Liver (tissue), 9 donors: ENCODE data around the gene NFIB. TPM values are rescaled to one million over a fixed set of nuclear protein-coding genes. Genes with fewer than 3 reads are reported as not detected.
A peak's percentile ranks its signal among the peaks of the same experiment; 100 is the strongest.

Experiments used
- DNase-seq: peaks from one replicate; pipeline ENCODE4 v3.0.0-alpha.2; 2017; ENCODE audit warnings: low spot score
- H3K27ac ChIP-seq, 2 donors: one replicate each; pipeline ENCODE4 v1.7.0; 2013; ENCODE audit warnings: inconsistent platforms in 2 of 2, low read length in 2 of 2, control low read depth in 1 of 2, low read depth in 1 of 2, mild to moderate bottlenecking in 1 of 2
- H3K27me3 ChIP-seq, 4 donors: one replicate each; pipeline versions ENCODE4 v1.6.1 to v1.7.0; 2013; ENCODE audit warnings: low read length in 3 of 4, inconsistent platforms in 1 of 4, mild to moderate bottlenecking in 1 of 4, moderate library complexity in 1 of 4; ENCODE audit not compliant: control insufficient read depth in 4 of 4, insufficient read depth in 4 of 4
- H3K36me3 ChIP-seq, 4 donors: one replicate each; pipeline versions ENCODE4 v1.6.1 to v1.7.0; 2013; ENCODE audit warnings: low read length in 3 of 4, mild to moderate bottlenecking in 3 of 4, low read depth in 1 of 4, moderate library complexity in 1 of 4; ENCODE audit not compliant: control insufficient read depth in 4 of 4, insufficient read depth in 3 of 4
- H3K4me1 ChIP-seq, 4 donors: one replicate each; pipeline versions ENCODE4 v1.6.1 to v1.7.0; 2013; ENCODE audit warnings: low read length in 3 of 4, mild to moderate bottlenecking in 3 of 4, moderate library complexity in 1 of 4; ENCODE audit not compliant: control insufficient read depth in 4 of 4, insufficient read depth in 4 of 4
- H3K4me3 ChIP-seq, 3 donors: one replicate each; pipeline versions ENCODE4 v1.6.1 to v1.7.0; 2013; ENCODE audit warnings: low read length in 3 of 3, control low read depth in 1 of 3, low read depth in 1 of 3, mild to moderate bottlenecking in 1 of 3
- H3K9ac ChIP-seq, 2 donors: one replicate each; pipeline ENCODE4 v1.7.0; 2013; ENCODE audit warnings: low read length in 2 of 2, mild to moderate bottlenecking in 2 of 2, moderate library complexity in 2 of 2, control low read depth in 1 of 2, low read depth in 1 of 2
- H3K9me3 ChIP-seq, 4 donors: one replicate each; pipeline versions ENCODE4 v1.6.1 to v1.7.0; 2013; ENCODE audit warnings: low read length in 3 of 4; ENCODE audit not compliant: control insufficient read depth in 4 of 4
- ATF3 ChIP-seq: IDR thresholded peaks from 2 replicates; pipeline ENCODE4 v1.6.1; 2016; ENCODE audit warnings: antibody characterized with exemption
- CTCF ChIP-seq: fragments of 150-350 bp; IDR thresholded peaks from 2 replicates; pipeline ENCODE4 v1.5.1; 2017; ENCODE audit warnings: improper control_type of control experiment, low read depth, low read length; ENCODE audit not compliant: missing input control
- EGR1 ChIP-seq, 2 donors: IDR thresholded peaks; 2 replicates each; pipeline ENCODE4 v1.6.1; 2016 to 2018; ENCODE audit warnings: antibody characterized with exemption in 2 of 2, low read depth in 2 of 2
- FOXA1 ChIP-seq: IDR thresholded peaks from 2 replicates; pipeline ENCODE4 v1.6.1; 2016; ENCODE audit warnings: antibody characterized with exemption
- FOXA2 ChIP-seq: IDR thresholded peaks from 2 replicates; pipeline ENCODE4 v1.6.1; 2016; ENCODE audit warnings: antibody characterized with exemption
- GABPA ChIP-seq, 2 donors: IDR thresholded peaks in 1 of 2; conservative IDR thresholded peaks in 1 of 2; 2 replicates each; pipeline ENCODE4 v1.6.1; 2016; ENCODE audit warnings: antibody characterized with exemption in 2 of 2, mild to moderate bottlenecking in 1 of 2, moderate library complexity in 1 of 2
- HNF4A ChIP-seq, 2 donors: conservative IDR thresholded peaks; 2 replicates each; pipeline ENCODE4 v1.6.1; 2016; ENCODE audit warnings: antibody characterized with exemption in 2 of 2, mild to moderate bottlenecking in 2 of 2
- HNF4G ChIP-seq: IDR thresholded peaks from 2 replicates; pipeline ENCODE4 v1.6.1; 2016; ENCODE audit warnings: antibody characterized with exemption
- JUND ChIP-seq, 2 donors: IDR thresholded peaks; 2 replicates each; pipeline ENCODE4 v1.6.1; 2016; ENCODE audit warnings: antibody characterized with exemption in 2 of 2
- NR2F2 ChIP-seq: IDR thresholded peaks from 2 replicates; pipeline ENCODE4 v1.6.1; 2016; ENCODE audit warnings: antibody characterized with exemption
- RAD21 ChIP-seq, 2 donors: IDR thresholded peaks; 2 replicates each; pipeline ENCODE4 v1.6.1; 2016; ENCODE audit warnings: antibody characterized with exemption in 2 of 2, mild to moderate bottlenecking in 2 of 2
- RXRA ChIP-seq, 2 donors: IDR thresholded peaks; 2 replicates each; pipeline ENCODE4 v1.6.1; 2017 to 2018; ENCODE audit warnings: antibody characterized with exemption in 2 of 2, mild to moderate bottlenecking in 1 of 2
- SP1 ChIP-seq: IDR thresholded peaks from 2 replicates; pipeline ENCODE4 v1.6.1; 2018; ENCODE audit warnings: antibody characterized with exemption, mild to moderate bottlenecking
- TAF1 ChIP-seq: conservative IDR thresholded peaks from 2 replicates; pipeline ENCODE4 v1.6.1; 2016; ENCODE audit warnings: antibody characterized with exemption, mild to moderate bottlenecking
- YY1 ChIP-seq: IDR thresholded peaks from 2 replicates; pipeline ENCODE4 v1.6.1; 2016; ENCODE audit warnings: antibody characterized with exemption, mild to moderate bottlenecking
- ZBTB33 ChIP-seq: IDR thresholded peaks from 2 replicates; pipeline ENCODE4 v1.6.1; 2016; ENCODE audit warnings: antibody characterized with exemption
- WGBS: extraction: QIAGEN DNeasy Blood & Tissue Kit; methylation state at CpG from one replicate; pipeline ENCODE4 v1.1.7; 2013; 5-methylcytosine and 5-hydroxymethylcytosine counted together
- polyA plus RNA-seq, 2 donors: library from polyadenylated mRNA; stranded (reverse) in 1 of 2; unstranded in 1 of 2; fragments of 200-250 nt in 1 of 2; fragments of >200 nt in 1 of 2; fragmentation: Nextera tagmentation in 1 of 2; extraction: Ambion mirVana in 1 of 2; gene quantifications; one replicate each; pipeline versions ENCODE4 v1.2.1 to v1.2.3, GENCODE V29; 2013 to 2015
- total RNA-seq, 2 donors: library from RNA; depleted of rRNA; stranded (reverse); fragments of >200 nt; gene quantifications; one replicate each; pipeline ENCODE4 v1.2.3, GENCODE V29; 2014
- TF ChIP-seq, protein P1 (sequence below): IDR thresholded peaks from 2 replicates; pipeline ENCODE4 v1.6.1; 2016; ENCODE audit warnings: antibody characterized with exemption
- TF ChIP-seq, protein P2 (sequence below): IDR thresholded peaks from 2 replicates; pipeline ENCODE4 v1.6.1; 2016; ENCODE audit warnings: antibody characterized with exemption, mild to moderate bottlenecking
- donor health status: healthy.
- donor health status: healthy.
- donor health status: healthy.
- donor health status: healthy.
- donor health status: healthy.

Gene NFIB
- total and polyA plus RNA-seq, 4 donors = 3.2 to 23.2 (median 8.0) TPM

DNA sequence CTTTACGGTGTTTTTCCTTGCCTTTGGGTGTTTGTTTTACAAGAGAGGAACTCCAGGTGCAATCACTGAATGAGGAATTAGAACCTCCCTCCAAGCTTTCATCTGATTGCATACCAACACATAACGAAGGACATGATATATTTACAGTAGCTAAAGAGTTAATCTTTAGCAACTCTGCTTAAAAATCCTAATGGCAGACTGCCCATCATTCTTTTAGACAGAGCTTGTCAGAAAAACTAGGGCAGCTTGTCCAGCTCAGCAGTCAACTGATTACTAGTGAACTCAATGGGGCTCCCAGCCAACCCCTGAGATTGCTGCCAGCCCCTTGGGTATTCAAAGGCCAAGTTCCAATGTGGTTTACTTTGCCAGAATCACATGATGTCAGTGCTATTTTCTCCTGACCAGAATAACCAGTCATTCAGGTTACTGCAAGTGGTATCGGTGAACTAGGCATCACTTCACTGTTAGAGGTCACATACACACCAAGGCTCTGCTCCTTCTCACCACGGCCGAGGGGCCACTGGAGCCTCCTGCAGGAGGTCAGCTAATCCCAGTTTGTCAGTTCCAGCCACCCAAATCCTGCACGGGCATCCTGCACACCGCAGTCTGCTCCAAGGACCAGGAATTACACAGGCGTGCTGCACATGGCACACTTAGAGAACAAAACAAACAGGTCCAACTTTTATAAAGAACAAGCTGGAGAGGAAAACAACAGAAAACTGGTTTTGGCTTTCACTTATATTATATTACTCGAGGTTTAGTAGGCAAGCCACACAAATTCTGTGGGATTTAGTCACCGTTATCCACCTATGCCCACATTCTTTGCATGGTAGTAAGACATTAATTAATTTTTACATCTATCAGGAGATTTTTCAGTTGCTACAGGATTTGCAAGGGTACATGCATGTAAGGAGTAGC, 62.5 kb downstream of the NFIB start:
- peak overlapping the region; percentile 92 to 98 for H3K27ac ChIP-seq
- H3K36me3 ChIP-seq = no peaks in the 10 kb centered on the region
- H3K4me1 ChIP-seq = peaks cover 2 to 16% (median 10%) of the 10 kb centered on the region in 4 donors
- TF ChIP-seq EGR1 (IDR thresholded peaks at IDR 0.05; ENCODE audit: low read depth in 2 of 2) (peak in 1 of 2 donors; percentile 22), GABPA (IDR thresholded peaks at IDR 0.05 in 1 of 2, conservative IDR thresholded peaks at IDR 0.05 in 1 of 2) (no peak), FOXA1 (peak; percentile 75), HNF4A (conservative IDR thresholded peaks at IDR 0.05) (peak; percentile 84 to 91), RXRA (IDR thresholded peaks at IDR 0.05) (peak; percentile 72 to 84), RAD21 (IDR thresholded peaks at IDR 0.05) (peak; percentile 59), NR2F2 (peak; percentile 68), ATF3 (no peak), SP1 (peak; percentile 78), FOXA2 (peak; percentile 66), ZBTB33 (peak; percentile 55), HNF4G (peak; percentile 58), CTCF (no peak), JUND (IDR thresholded peaks at IDR 0.05) (peak; percentile 55 to 90), TAF1 (no peak), YY1 (no peak)
- TF ChIP-seq, protein P1, sequence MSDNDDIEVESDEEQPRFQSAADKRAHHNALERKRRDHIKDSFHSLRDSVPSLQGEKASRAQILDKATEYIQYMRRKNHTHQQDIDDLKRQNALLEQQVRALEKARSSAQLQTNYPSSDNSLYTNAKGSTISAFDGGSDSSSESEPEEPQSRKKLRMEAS = peak; percentile 54
- TF ChIP-seq, protein P2, sequence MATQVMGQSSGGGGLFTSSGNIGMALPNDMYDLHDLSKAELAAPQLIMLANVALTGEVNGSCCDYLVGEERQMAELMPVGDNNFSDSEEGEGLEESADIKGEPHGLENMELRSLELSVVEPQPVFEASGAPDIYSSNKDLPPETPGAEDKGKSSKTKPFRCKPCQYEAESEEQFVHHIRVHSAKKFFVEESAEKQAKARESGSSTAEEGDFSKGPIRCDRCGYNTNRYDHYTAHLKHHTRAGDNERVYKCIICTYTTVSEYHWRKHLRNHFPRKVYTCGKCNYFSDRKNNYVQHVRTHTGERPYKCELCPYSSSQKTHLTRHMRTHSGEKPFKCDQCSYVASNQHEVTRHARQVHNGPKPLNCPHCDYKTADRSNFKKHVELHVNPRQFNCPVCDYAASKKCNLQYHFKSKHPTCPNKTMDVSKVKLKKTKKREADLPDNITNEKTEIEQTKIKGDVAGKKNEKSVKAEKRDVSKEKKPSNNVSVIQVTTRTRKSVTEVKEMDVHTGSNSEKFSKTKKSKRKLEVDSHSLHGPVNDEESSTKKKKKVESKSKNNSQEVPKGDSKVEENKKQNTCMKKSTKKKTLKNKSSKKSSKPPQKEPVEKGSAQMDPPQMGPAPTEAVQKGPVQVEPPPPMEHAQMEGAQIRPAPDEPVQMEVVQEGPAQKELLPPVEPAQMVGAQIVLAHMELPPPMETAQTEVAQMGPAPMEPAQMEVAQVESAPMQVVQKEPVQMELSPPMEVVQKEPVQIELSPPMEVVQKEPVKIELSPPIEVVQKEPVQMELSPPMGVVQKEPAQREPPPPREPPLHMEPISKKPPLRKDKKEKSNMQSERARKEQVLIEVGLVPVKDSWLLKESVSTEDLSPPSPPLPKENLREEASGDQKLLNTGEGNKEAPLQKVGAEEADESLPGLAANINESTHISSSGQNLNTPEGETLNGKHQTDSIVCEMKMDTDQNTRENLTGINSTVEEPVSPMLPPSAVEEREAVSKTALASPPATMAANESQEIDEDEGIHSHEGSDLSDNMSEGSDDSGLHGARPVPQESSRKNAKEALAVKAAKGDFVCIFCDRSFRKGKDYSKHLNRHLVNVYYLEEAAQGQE = peak; percentile 21
- peak overlapping the region; percentile 40 to 63 for H3K9ac ChIP-seq
- WGBS = 17% methylated on average over 10 of the region's 10 CpGs
- no peaks in the 10 kb centered on the region for H3K27me3 ChIP-seq
- no peak for DNase-seq
- no peaks in the 10 kb centered on the region for H3K9me3 ChIP-seq
- H3K4me3 ChIP-seq = peak overlapping the region in 2 of 3 donors; percentile 7 to 12
